Heart left ventricle (tissue), 13 donors: ENCODE data around the gene NEURL4.

Experiments used
- POLR2A ChIP-seq, 2 donors: fragments of 450-650 bp; IDR thresholded peaks; one replicate each; pipeline ENCODE4 v1.6.1; 2017; ENCODE audit warnings: antibody characterized with exemption in 2 of 2, mild to moderate bottlenecking in 2 of 2, moderate library complexity in 2 of 2
- TF ChIP-seq, protein P1 (sequence below), 12 donors: fragments of 200-600 bp; sonication (generic) in 4 of 12; IDR thresholded peaks; one replicate each; pipeline versions ENCODE4 v1.5.0 to v1.8.0; 2018 to 2022; ENCODE audit warnings: antibody characterized with exemption in 12 of 12, mild to moderate bottlenecking in 5 of 12
- donor health status: ischemic (EF 13 %, LVEDD 7.1; RV severe dilation, severe dysfunction).
- donor health status: DM: no; HTN: yes; CAD: no.
- donor health status: DM: no; HTN: no; CAD: no.
- donor health status: ischemic (EF 25% LVEDD 6.9; RV normal size, moderate dysfunction).
- donor health status: ischemic (EF 25% LVEDD 5.7; RV mildly dilated, moderate dysfunction).
- donor health status: ischemic (EF 35%, LVEDD 5.7; RV mildly dilated, moderate dysfunction).
- donor health status: nonischemic (EF 11% LVEDD 7.7; RV severe dilation, severe dysfunction).
- donor health status: DM: yes; HTN: yes; CAD: no.
- donor health status: PGD.
- donor health status: ischemic (EF 29% LVEDD 5.4; RV normal size, mild dysfunction).
- donor health status: nonischemic (EF 23%, LVEDD 6.1; RV moderate dilation, normal function).

DNA sequence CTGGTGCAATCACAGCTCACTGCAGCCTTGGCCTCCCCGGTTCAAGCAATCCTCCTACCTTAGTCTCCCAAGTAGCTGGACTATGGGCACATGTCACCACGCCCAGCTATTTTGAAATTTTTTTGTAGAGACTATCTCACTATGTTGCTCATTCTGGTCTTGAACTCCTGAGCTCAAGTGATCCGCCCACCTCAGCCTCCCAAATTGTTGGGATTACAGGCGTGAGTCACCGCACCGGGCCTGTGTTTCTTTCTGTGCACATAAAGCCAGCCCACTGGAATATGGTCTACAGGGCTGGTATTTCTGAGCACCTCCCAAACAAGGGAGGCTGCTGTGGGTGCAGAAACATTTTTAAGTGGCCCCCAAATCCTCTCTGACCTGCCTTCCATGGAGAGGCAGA lies 34.2 kb upstream of the NEURL4 start:
- TF ChIP-seq, protein P1, sequence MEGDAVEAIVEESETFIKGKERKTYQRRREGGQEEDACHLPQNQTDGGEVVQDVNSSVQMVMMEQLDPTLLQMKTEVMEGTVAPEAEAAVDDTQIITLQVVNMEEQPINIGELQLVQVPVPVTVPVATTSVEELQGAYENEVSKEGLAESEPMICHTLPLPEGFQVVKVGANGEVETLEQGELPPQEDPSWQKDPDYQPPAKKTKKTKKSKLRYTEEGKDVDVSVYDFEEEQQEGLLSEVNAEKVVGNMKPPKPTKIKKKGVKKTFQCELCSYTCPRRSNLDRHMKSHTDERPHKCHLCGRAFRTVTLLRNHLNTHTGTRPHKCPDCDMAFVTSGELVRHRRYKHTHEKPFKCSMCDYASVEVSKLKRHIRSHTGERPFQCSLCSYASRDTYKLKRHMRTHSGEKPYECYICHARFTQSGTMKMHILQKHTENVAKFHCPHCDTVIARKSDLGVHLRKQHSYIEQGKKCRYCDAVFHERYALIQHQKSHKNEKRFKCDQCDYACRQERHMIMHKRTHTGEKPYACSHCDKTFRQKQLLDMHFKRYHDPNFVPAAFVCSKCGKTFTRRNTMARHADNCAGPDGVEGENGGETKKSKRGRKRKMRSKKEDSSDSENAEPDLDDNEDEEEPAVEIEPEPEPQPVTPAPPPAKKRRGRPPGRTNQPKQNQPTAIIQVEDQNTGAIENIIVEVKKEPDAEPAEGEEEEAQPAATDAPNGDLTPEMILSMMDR (IDR thresholded peaks at IDR 0.05) = no peak
- no peak for TF ChIP-seq POLR2A (IDR thresholded peaks at IDR 0.05)
